ENCODE data around the gene RNASE7. TPM values are rescaled to one million over a fixed set of nuclear protein-coding genes. Genes with fewer than 3 reads are reported as not detected.

Gene RNASE7
- total RNA-seq, 2 experiments from 2014 or later, result not detected

DNA sequence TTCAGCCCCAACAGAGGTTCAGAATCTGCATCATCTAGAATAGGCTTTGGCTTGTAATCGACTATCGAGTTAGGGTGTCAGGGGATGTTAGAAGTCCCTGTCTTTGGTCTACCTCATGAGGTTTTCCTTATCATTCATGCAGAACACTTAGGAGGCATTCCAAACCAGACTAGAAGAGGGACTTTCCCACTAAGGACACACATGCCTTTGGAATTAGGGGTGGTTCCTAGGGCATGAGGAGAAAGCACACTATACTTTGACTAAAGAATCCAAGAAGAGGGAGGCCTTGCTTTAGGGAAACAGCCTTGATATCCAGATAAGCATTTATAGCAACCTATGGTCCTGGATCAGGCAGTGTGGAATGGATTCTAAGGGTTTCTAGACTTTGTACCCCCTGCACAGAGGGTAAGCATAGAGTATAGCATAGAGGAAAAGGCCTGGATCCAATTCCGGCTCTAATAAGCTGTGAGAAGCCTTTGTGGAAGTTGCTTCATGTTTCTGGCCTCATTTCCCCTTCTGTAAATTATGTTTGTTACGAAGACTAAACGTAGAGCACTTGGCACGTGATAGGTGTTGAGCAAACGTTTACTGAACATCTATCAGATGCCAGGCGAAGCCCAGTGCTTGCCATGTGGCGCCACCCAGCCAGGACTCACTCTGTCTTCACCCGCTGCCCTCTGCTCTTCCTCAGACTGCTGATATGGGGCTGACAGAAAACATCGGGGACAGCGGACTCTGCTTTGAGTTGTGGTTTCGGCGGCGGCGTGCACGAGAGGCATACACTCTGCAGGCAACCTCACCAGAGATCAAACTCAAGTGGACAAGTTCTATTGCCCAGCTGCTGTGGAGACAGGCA is 43.1 kb downstream of the RNASE7 start:
- ATAC-seq (ENCODE audit: poor library complexity) (no peak), DNase-seq (peak in 2 of 14 experiments; percentile 45 to 56)
- peak overlapping the region; percentile 55 for H3K27ac Mint-ChIP-seq
- POLR2A ChIA-PET, result no interaction called here
- H3K36me3 ChIP-seq (ENCODE audit: insufficient read depth, low read length), result no peaks in the 10 kb centered on the region
- H3K9me3 Mint-ChIP-seq, result no peaks in the 10 kb centered on the region
- no peaks in the 10 kb centered on the region for H3K27me3 Mint-ChIP-seq
- H3K4me1 Mint-ChIP-seq (ENCODE audit: low read depth), result peaks cover 33% of the 10 kb centered on the region
- peaks cover 24% of the 10 kb centered on the region for H3K4me1 ChIP-seq (ENCODE audit: insufficient read depth, low read length)
- H3K4me3 ChIP-seq (ENCODE audit: low read length), result no peak overlapping the region
- H3K27me3 ChIP-seq (ENCODE audit: control insufficient read depth in 1 of 2, insufficient read depth in 2 of 2, low read length in 2 of 2), result no peaks in the 10 kb centered on the region
- H3K36me3 Mint-ChIP-seq (ENCODE audit: low read depth), result peaks cover 6% of the 10 kb centered on the region
- peak overlapping the region in 1 of 2 donors; percentile 24 for H3K27ac ChIP-seq (ENCODE audit: low read depth in 1 of 2, low read length in 2 of 2)
- no peaks in the 10 kb centered on the region for H3K9me3 ChIP-seq (ENCODE audit: control insufficient read depth in 1 of 2, insufficient read depth in 1 of 2, low read length in 2 of 2)
- TF ChIP-seq, protein P1, sequence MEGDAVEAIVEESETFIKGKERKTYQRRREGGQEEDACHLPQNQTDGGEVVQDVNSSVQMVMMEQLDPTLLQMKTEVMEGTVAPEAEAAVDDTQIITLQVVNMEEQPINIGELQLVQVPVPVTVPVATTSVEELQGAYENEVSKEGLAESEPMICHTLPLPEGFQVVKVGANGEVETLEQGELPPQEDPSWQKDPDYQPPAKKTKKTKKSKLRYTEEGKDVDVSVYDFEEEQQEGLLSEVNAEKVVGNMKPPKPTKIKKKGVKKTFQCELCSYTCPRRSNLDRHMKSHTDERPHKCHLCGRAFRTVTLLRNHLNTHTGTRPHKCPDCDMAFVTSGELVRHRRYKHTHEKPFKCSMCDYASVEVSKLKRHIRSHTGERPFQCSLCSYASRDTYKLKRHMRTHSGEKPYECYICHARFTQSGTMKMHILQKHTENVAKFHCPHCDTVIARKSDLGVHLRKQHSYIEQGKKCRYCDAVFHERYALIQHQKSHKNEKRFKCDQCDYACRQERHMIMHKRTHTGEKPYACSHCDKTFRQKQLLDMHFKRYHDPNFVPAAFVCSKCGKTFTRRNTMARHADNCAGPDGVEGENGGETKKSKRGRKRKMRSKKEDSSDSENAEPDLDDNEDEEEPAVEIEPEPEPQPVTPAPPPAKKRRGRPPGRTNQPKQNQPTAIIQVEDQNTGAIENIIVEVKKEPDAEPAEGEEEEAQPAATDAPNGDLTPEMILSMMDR (IDR thresholded peaks at IDR 0.05), result no peak
- H3K4me3 Mint-ChIP-seq, result no peak overlapping the region
- CTCF ChIA-PET, result no interaction called here
- intact Hi-C loops (cut with DNase I, micrococcal nuclease), result loop anchor here in 1 of 2 experiments (10.0 kb wide), 1 partner anchor 620 kb away; the partner anchor contains the start of genes PIP4P1 and PNP

DNA sequence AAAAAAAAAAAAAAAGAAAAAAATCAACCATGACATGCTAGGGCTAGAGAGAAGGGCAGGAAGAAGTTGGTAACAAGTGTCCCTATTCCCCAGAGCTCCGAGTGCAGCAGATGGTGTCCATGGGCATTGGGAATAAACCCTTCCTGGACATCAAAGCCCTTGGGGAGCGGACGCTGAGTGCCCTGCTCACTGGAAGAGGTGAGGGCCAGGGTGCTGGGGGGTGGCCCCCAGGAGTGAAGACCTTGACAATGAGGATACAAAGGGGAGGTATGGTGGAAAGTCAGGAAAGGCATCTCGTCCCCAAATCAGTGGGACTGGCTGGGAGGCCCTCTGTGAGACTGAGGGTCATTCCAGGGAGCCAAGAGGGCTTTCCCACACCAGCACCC is 44.7 kb downstream of the RNASE7 start:
- TF ChIP-seq, protein P1 (IDR thresholded peaks at IDR 0.05), result no peak
- H3K4me1 Mint-ChIP-seq (ENCODE audit: low read depth), result peaks cover 33% of the 10 kb centered on the region
- no peaks in the 10 kb centered on the region for H3K27me3 Mint-ChIP-seq
- no peaks in the 10 kb centered on the region for H3K9me3 ChIP-seq (ENCODE audit: control insufficient read depth in 1 of 2, insufficient read depth in 1 of 2, low read length in 2 of 2)
- DNase-seq (no peak), ATAC-seq (ENCODE audit: poor library complexity) (no peak)
- no peak overlapping the region for H3K4me3 Mint-ChIP-seq
- H3K4me3 ChIP-seq (ENCODE audit: low read length), result no peak overlapping the region
- peaks cover 24% of the 10 kb centered on the region for H3K4me1 ChIP-seq (ENCODE audit: insufficient read depth, low read length)
- no peaks in the 10 kb centered on the region for H3K9me3 Mint-ChIP-seq
- H3K36me3 ChIP-seq (ENCODE audit: insufficient read depth, low read length), result no peaks in the 10 kb centered on the region
- peaks cover 6% of the 10 kb centered on the region for H3K36me3 Mint-ChIP-seq (ENCODE audit: low read depth)
- CTCF ChIA-PET, result interaction anchor here (1.1 to 4.8 kb wide), 4 partner anchors 9 to 72 kb away, joined by 6 to 51 read pairs (median 36); no protein-coding TSS in a partner anchor
- intact Hi-C loops (cut with DNase I, micrococcal nuclease), result loop anchor here in 1 of 2 experiments (1.0 to 10.0 kb wide), 3 partner anchors 17 to 622 kb away; partner anchors contain the start of genes PIP4P1 and PNP
- POLR2A ChIA-PET, result interaction anchor here (0.8 to 2.1 kb wide), 7 partner anchors 10 to 625 kb away, joined by 3 to 21 read pairs (median 8); partner anchors contain the start of genes ARHGEF40, PIP4P1 and ZNF219
- no peaks in the 10 kb centered on the region for H3K27me3 ChIP-seq (ENCODE audit: control insufficient read depth in 1 of 2, insufficient read depth in 2 of 2, low read length in 2 of 2)
- peak overlapping the region; percentile 90 for H3K27ac Mint-ChIP-seq
- H3K27ac ChIP-seq (ENCODE audit: low read depth in 1 of 2, low read length in 2 of 2), result peak overlapping the region; percentile 65 to 97

DNA sequence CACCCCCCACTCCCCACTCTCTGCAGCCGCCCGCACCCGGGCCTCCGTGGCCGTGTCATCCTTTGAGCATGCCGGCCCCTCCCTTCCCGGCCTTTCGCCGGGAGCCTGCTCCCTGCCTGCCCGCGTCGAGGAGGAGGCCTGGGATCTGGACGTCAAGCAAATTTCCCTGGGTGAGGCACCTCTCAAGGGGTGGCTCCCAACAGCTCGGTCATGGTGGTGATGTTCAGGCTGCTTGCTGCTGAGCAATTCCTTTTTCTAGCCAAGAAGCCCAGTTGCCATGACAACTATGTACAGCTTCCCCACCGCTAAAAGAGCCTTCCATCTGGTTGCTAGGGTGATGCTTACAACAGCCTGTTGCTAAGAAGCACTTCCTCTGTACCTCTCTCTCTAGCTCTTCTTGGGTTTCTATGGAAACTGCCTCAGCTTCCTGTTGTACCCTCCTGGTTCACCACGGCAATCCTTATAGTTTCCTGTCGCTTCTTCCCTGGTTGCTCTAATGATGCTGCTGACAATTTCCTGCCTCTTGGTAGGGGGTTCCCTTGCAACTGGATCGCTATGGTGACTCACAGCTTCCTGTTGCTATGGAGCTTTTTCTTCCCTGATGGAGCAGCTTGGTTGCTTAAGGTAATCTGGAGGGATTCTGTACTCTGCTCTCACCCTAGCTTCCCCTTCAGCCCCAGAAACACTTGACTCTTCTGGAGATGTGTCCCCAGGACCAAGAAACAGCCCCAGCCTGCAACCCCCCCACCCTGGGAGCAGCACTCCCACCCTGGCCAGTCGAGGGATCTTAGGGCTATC is 45.3 kb downstream of the RNASE7 start:
- TF ChIP-seq, protein P1 (IDR thresholded peaks at IDR 0.05), result no peak
- H3K4me1 ChIP-seq (ENCODE audit: insufficient read depth, low read length), result peaks cover 28% of the 10 kb centered on the region
- peak overlapping the region; percentile 74 to 97 for H3K27ac ChIP-seq (ENCODE audit: low read depth in 1 of 2, low read length in 2 of 2)
- CTCF ChIA-PET, result interaction anchor here (1.1 to 4.8 kb wide), 5 partner anchors 8 to 73 kb away, joined by 6 to 51 read pairs (median 24); no protein-coding TSS in a partner anchor
- DNase-seq (peak in 12 of 14 experiments; percentile 25 to 98 (median 64)), ATAC-seq (ENCODE audit: poor library complexity) (peak; percentile 84)
- intact Hi-C loops (cut with DNase I, micrococcal nuclease), result loop anchor here in 1 of 2 experiments (1.0 to 10.0 kb wide), 3 partner anchors 17 to 623 kb away; partner anchors contain the start of genes PIP4P1 and PNP
- H3K36me3 ChIP-seq (ENCODE audit: insufficient read depth, low read length), result no peaks in the 10 kb centered on the region
- no peaks in the 10 kb centered on the region for H3K9me3 ChIP-seq (ENCODE audit: control insufficient read depth in 1 of 2, insufficient read depth in 1 of 2, low read length in 2 of 2)
- peaks cover 35% of the 10 kb centered on the region for H3K4me1 Mint-ChIP-seq (ENCODE audit: low read depth)
- H3K36me3 Mint-ChIP-seq (ENCODE audit: low read depth), result peaks cover 8% of the 10 kb centered on the region
- H3K4me3 ChIP-seq (ENCODE audit: low read length), result no peak overlapping the region
- POLR2A ChIA-PET, result interaction anchor here (0.8 to 2.1 kb wide), 8 partner anchors 10 to 626 kb away, joined by 3 to 21 read pairs (median 7); partner anchors contain the start of genes ARHGEF40, PIP4P1 and ZNF219
- H3K27me3 ChIP-seq (ENCODE audit: control insufficient read depth in 1 of 2, insufficient read depth in 2 of 2, low read length in 2 of 2), result no peaks in the 10 kb centered on the region
- H3K27ac Mint-ChIP-seq, result peak overlapping the region; percentile 90
- peak overlapping the region; percentile 50 for H3K4me3 Mint-ChIP-seq
- H3K27me3 Mint-ChIP-seq, result no peaks in the 10 kb centered on the region
- no peaks in the 10 kb centered on the region for H3K9me3 Mint-ChIP-seq
